GM18499 (cell line): ENCODE results near the gene RPUSD4.
"Not testable (repeated sequence)": the region's sequence is repeated elsewhere in the genome, so short reads cannot be mapped to it uniquely, and the experiment has no call there.

ENCODE experiments used
- ATAC-seq: cut with Tn5 transposase; IDR thresholded peaks from one replicate; pipeline ENCODE4 v1.9.1; 2021; ENCODE audit warnings: moderate number of reproducible peaks; ENCODE audit not compliant: insufficient read depth, unreplicated experiment

The RPUSD4 gene

DNA sequence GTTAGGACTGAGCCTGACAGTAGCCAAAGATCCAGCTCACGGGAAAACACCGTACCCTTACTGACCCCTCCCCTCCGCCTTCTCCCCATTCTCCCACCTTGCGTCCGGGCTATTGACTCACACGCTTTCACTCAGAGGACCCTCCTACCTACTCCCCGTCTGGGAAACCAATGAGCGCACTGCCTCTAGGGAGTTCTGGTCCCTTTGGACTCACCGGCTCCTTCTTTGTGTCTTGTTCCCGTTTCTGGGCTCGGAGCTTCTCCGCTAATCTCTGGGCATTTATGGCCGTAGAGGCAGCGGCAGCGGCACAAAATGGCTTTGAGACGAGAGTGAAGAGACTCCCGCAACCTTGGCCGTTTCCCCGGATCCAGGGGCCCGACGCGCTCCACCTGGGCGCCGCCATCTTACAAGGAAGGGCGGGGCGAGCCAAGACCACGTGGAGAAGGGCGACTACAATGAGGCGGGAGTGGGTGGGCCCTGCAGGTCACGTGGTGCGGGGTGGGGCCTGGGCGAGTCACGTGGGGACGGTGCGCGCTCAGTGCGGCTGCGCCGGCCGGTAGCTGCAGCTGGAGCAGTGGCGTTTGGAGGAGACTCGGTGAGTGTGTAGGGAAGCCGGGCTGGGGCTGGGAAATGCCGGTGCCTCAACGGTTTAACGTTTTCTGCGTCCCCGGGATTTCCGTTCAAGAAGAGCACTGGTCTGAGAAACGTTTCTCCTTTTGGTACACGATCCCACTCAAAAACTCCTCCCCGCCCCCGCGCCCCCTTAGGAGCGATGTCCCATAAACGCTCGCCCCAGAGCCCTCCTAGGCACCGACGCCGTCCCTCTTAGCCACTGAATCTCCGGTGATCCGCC is at the start of gene RPUSD4, which contains the start of gene FAM118B:
Gene RPUSD4 (minus strand): TSS at position 415 of the 853 bp plus-strand sequence. CDS start 12 bp downstream, at position 403.
Gene FAM118B (plus strand): TSS at position 547 of the 853 bp plus-strand sequence. CDS start 23,220 bp downstream, outside the sequence.
- ATAC-seq: peak; percentile 81

GRCh38 chr11:126257764-126258163 is 46.3 kb upstream of the RPUSD4 start:
- ATAC-seq: no peak

- no peak for ATAC-seq
Observed at GRCh38 chr11:126257144-126257543, 45.7 kb upstream of the RPUSD4 start.

DNA sequence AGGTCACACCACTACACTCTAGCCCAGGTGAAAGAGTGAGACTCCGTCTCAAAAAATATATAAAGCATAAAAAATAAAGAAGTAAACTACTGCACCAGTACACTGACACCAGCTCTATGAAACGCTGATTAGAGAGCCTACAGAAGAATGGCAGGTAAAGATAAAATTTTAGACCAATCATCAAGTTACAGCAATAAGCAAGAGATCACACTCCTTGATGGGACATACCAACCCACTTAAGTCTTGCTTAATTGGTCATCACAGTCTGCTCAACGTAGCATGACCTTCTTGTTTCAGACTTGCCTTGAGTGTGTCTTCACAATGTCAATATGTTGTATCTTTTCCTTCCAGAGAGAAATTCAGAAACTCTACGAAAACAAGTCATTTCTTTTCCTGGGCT is 44.8 kb upstream of the RPUSD4 start:
- ATAC-seq: no peak

DNA sequence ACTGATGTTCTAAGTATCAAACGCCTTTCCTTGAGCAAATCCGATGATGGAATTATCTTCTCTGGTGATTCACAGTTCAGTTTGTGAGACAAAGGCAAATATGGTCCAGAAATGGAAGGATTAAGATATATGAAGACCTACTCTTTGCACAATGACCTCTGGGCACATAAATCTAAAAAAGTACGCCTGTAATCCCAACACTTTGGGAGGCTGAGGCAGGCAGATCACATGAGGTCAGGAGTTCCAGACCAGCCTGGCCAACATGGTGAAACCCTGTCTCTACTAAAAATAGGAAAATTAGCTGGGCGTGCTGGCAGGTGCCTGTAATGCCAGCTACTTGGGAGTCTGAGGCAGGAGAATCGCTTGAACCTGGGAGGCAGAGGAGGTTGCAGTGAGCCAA is 44.1 kb upstream of the RPUSD4 start:
- ATAC-seq: not testable (repeated sequence)

- ATAC-seq: no peak
Observed at GRCh38 chr11:126254819-126255218, 43.4 kb upstream of the RPUSD4 start.

GRCh38 chr11:126253265-126253664 is 41.8 kb upstream of the RPUSD4 start:
- no peak for ATAC-seq

DNA sequence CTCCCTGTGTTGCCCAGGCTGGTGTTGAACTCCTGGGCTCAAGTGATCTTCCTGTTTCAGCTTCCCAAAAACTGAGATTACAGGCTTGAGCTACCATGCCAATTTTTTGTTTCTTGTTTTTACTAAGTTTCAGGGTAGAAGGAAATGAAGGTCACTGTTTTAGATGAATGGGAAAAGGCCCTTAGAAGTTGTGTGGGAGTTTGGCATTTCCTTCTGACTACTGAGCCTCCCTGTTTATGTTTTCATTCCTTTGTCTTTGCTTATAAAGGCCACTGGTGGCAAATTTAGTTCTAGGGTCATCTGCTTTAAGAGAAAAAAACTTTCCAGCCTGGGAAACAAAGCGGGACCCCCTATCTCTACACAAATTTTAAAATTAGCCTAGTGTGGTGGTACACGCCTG is 35.2 kb upstream of the RPUSD4 start:
- ATAC-seq: no peak

DNA sequence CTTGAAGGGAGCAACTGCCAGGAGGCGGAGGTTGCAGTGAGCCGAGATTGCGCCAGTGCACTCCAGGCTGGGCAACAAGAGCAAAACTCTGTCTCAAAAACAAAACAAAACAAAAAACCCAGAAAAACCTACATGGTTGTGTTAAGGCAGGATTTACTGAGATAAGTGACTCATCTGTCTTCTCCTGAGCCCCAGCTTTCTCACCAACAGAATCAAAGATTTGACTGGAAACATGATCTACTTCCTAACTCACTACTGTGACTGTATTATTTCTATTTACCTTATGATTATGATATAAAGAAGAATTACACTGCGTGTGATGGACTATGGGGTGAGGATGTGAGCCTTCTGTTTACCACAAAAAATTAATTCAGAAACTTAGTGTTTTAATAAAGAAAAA is 21.9 kb upstream of the RPUSD4 start:
- ATAC-seq: no peak

- no peak for ATAC-seq
Observed at GRCh38 chr11:126232683-126233082, 21.2 kb upstream of the RPUSD4 start.

DNA sequence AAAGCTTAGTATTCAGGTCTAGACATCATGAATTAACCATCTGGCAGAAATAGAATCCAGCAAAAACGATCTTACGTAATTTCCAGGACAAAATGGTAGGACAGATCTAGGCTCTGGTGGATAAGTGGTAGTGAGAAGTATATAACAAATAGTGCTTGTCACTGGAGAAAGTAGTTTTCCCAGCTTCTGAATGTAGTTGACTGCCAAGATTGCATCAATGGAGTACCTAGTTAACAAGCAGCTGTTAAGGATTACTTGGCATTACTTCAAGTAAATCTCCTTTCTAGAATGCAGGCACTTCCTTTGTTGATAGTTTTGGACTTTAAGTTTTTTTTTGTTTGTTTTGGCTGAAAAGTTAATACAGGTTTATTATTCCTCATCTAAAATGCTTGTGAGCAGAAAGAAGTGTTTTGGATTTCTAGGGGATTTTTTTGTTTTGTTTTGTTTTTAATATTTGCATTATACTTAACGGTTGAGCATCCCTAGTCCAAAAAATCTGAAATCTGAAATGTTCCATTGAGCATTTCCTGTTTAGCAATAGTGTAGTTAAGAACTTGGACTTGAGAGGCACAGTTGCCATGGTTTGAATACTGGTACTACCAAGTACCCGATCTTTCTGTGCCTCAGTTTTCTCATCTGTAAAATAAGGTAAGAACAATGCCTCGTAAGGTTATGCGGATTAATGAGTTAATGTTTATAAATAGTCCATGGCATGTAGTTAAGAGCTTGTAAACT is 20.4 kb upstream of the RPUSD4 start:
- no peak for ATAC-seq

GRCh38 chr11:126229858-126230540 is 18.5 kb upstream of the RPUSD4 start:
- ATAC-seq: no peak

DNA sequence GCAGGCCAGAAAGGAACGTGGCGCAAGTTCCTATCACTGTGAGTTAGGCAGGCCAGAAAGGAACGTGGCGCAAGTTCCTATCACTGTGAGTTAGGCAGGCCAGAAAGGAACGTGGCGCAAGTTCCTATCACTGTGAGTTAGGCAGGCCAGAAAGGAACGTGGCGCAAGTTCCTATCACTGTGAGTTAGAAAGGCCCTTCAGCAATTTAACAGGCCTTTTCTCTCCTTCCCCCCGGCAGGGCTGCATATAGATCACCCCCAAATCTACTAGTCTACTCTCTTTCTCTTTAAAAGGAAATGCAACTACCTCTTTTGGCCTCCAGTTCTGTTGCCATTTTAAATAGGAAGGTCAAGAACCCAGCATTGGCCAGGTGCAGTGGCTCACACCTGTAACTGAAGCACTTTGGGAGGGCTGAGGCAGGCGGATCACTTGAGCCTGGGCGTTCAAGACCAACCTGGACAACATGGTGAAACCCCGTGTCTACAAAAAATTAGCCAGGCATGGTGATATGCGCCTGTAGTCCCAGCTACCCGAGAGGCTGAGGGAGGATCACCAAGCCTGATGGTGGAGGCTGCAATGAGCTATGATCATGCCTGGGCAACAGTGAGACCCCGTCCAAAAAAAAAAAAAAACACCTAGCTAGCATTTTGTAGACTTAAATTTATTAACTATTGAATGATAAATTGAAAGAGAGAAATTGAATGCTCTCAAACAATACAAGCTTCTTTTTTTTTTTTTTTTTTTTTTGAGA is 15.1 kb upstream of the RPUSD4 start:
- no peak for ATAC-seq

DNA sequence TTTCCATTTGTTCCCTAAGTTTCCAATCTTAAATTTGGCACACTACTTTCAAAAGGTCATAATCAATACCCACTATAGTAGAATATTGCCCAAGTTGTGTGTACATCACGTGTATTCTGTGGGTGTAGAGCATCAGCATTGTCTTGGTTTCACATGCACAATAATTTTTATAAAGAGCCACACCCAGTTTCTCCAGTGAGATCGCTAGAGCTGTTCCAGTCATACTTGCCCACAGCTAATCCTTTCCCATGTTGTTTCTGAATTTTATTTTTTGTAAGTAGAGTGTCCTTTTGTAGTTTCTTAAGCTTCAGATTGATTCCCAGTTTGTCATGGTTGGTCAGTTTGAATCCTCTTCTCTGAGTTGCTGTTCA is 13.8 kb upstream of the RPUSD4 start:
- no peak for ATAC-seq

GRCh38 chr11:126224647-126225294 is 13.3 kb upstream of the RPUSD4 start:
- no peak for ATAC-seq

DNA sequence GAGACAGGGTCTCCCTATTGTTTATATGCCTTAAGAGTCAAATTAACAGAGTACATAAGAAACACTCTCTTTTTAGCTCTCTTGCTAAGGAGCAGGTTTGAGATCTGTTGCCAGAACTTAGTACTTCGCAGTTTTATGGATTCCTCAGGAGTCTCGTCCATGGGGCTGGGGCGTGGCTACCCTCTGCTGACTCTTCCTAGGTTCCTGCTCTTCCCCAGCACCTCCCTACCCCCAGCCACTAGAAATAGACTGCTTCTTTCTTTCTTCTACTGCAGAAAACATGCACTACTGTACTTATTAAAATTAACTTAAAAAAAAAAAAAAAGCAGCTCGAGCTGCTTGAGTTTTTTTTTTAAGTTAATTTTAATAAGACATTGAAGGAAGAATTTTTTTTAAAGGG is 8.1 kb upstream of the RPUSD4 start:
- no peak for ATAC-seq

DNA sequence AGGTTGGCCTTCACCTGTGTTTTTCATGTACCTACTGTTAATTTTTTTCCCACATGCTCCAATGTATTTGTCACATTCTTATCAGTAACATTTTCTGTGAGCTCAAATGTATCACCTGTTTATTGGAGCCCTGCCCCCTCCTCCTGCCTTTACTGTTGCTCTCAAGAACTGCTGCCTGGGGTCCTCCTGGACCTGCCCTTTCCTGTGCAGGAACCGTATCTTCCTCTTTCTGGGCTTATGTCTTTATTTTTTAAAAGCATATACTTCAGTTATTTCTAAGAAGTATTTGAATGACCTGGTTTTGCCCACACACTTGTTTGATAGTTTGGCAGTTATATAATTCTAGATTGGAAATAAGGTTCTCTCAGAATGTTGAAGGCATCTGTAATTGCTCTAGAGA is 6.0 kb upstream of the RPUSD4 start:
- no peak for ATAC-seq

- ATAC-seq: no peak
Observed at GRCh38 chr11:126216526-126217305, 5.3 kb upstream of the RPUSD4 start.

DNA sequence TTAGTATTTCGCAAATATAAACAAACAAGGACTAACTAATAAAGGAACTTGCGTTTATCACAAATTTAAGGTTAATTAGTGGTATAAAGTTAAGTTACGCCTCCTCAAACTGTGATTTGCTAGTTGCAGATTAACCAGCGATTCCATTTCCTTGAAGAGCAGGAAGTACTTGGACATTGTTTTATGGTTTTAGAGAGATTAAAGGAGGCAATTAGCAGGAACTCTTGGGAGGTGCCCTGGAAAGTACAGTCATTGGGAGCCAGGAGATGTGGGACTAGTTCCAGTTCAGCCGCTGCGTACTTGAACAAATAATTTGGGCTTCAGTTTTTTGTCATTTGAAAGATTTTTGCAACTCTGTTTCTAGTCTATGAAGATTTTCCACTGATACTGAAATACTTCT is 3.4 kb upstream of the RPUSD4 start:
- ATAC-seq: no peak
